ENCODE data around the gene PDZD7. TPM values are rescaled to one million over a fixed set of nuclear protein-coding genes. Genes with fewer than 3 reads are reported as not detected.

PDZD7 gene
- total RNA-seq, 4 donors from 2014 or later, result under 0.01 to 1.3 (median 0.61) TPM; not detected in 1

DNA sequence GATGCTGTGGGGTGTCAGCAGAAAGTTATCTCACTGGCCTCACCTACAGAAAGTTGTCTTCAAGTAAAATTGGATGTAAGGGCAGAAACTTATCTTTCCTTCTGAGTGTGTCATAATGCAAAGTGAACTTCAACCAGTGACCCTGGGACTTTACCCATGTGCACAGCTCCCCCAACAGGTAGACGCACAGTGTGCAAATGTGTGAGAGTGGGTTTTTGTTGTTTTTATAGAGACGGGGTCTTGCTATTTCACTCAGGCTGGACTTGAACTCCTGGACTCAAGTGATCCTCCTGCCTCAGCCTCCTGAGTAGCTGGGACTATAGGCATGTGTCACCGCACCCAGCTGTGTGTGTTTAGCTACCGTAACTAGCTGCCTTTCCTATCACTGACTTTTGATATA lies 24.5 kb upstream of the PDZD7 start:
- Histone ChIP-seq H3K27ac (no peak overlapping the region), H3K4me3 (no peak overlapping the region), H3K27me3 (peaks cover 6 to 8% of the 10 kb centered on the region in 2 donors), H3K4me1 (no peaks in the 10 kb centered on the region), H3K9me3 (no peaks in the 10 kb centered on the region), H3K36me3 (no peaks in the 10 kb centered on the region)
- intact Hi-C loops (cut with DNase I; ENCODE audit: low total_unique reads), result no loop called here
- DNase-seq, result no peak
- TF ChIP-seq POLR2A (IDR thresholded peaks at IDR 0.05), result no peak
- TF ChIP-seq, protein P1, sequence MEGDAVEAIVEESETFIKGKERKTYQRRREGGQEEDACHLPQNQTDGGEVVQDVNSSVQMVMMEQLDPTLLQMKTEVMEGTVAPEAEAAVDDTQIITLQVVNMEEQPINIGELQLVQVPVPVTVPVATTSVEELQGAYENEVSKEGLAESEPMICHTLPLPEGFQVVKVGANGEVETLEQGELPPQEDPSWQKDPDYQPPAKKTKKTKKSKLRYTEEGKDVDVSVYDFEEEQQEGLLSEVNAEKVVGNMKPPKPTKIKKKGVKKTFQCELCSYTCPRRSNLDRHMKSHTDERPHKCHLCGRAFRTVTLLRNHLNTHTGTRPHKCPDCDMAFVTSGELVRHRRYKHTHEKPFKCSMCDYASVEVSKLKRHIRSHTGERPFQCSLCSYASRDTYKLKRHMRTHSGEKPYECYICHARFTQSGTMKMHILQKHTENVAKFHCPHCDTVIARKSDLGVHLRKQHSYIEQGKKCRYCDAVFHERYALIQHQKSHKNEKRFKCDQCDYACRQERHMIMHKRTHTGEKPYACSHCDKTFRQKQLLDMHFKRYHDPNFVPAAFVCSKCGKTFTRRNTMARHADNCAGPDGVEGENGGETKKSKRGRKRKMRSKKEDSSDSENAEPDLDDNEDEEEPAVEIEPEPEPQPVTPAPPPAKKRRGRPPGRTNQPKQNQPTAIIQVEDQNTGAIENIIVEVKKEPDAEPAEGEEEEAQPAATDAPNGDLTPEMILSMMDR (IDR thresholded peaks at IDR 0.05), result no peak

DNA sequence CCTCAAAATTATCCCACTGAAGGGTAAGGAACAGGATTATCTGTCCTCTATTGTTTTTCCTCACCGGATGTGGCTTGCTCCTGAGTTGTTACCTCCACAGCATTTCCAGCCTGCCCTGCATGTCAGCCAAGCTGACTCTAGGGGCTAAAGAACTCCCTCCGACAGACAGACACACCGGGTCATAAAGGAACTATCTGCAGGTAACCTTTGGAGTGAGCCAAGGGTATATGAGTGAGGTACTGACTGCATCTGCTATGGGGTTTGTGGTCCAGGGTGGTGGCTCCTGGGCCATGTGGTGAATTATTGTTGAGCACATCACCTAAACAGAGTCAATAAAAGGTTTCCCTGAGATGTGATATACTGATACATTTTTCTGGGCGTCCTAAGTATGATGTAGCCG lies 23.9 kb upstream of the PDZD7 start:
- peaks cover 0 to 5% of the 10 kb centered on the region in 2 donors for H3K4me1 ChIP-seq
- peaks cover 6 to 14% of the 10 kb centered on the region in 2 donors for H3K27me3 ChIP-seq
- H3K4me3 ChIP-seq, result no peak overlapping the region
- DNase-seq, result no peak
- intact Hi-C loops (cut with DNase I; ENCODE audit: low total_unique reads), result no loop called here
- TF ChIP-seq POLR2A (IDR thresholded peaks at IDR 0.05), result no peak
- TF ChIP-seq, protein P1 (IDR thresholded peaks at IDR 0.05), result no peak
- no peaks in the 10 kb centered on the region for H3K9me3 ChIP-seq
- no peak overlapping the region for H3K27ac ChIP-seq
- no peaks in the 10 kb centered on the region for H3K36me3 ChIP-seq

DNA sequence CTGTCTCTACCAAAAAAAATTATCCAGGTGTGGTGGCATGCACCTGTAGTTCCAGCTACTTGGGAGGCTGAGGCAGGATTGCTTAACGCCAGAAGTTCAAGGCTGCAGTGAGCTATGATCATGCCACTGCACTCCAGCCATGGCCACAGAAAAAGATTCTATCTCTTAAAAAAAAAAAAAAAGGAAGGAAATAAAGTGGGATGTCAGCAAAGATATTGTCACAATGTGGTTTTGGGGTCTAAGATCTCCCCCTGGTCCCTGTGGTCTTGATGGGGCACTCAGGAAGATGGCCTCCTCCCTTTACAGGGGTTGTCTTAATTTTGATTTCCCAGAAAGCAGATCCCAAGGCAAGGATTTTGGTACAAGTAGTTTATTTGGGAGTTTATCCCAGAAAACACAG lies 23.4 kb upstream of the PDZD7 start:
- intact Hi-C loops (cut with DNase I; ENCODE audit: low total_unique reads), result no loop called here
- H3K27me3 ChIP-seq, result peaks cover 6 to 19% of the 10 kb centered on the region in 2 donors
- DNase-seq, result no peak

DNA sequence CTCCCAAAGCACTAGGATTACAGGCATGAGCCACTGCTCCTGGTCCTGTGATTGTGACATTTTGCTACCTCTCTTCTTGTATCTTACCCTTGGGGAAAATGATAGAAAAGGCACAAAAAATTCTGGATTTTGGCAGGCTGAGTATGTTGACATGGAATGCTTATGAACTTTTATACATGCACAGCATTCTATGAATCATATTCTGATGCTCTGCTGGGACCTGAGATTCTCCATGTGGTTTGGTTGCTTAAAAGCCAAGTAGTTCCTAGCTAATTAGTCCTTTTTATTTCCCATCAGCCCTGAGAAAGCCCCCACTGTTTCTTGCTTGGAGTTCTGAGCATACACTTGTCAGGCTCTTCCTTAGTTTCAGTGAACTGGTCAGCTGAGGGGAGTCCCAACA lies 22.6 kb upstream of the PDZD7 start:
- no peaks in the 10 kb centered on the region for H3K9me3 ChIP-seq
- H3K4me1 ChIP-seq, result peaks cover 0 to 5% of the 10 kb centered on the region in 2 donors
- no peaks in the 10 kb centered on the region for H3K36me3 ChIP-seq
- H3K4me3 ChIP-seq, result no peak overlapping the region
- TF ChIP-seq POLR2A (IDR thresholded peaks at IDR 0.05), result no peak
- TF ChIP-seq, protein P1 (IDR thresholded peaks at IDR 0.05), result no peak
- peaks cover 13 to 27% of the 10 kb centered on the region in 2 donors for H3K27me3 ChIP-seq
- no peak overlapping the region for H3K27ac ChIP-seq
- intact Hi-C loops (cut with DNase I; ENCODE audit: low total_unique reads), result no loop called here
- DNase-seq, result no peak

More for the DNA sequence above, 23.4 kb upstream of the PDZD7 start:
- Histone ChIP-seq H3K4me3 (no peak overlapping the region), H3K4me1 (peaks cover 0 to 5% of the 10 kb centered on the region in 2 donors), H3K36me3 (no peaks in the 10 kb centered on the region), H3K27ac (no peak overlapping the region), H3K9me3 (no peaks in the 10 kb centered on the region)
- no peak for TF ChIP-seq POLR2A (IDR thresholded peaks at IDR 0.05)
- TF ChIP-seq, protein P1 (IDR thresholded peaks at IDR 0.05), result no peak

DNA sequence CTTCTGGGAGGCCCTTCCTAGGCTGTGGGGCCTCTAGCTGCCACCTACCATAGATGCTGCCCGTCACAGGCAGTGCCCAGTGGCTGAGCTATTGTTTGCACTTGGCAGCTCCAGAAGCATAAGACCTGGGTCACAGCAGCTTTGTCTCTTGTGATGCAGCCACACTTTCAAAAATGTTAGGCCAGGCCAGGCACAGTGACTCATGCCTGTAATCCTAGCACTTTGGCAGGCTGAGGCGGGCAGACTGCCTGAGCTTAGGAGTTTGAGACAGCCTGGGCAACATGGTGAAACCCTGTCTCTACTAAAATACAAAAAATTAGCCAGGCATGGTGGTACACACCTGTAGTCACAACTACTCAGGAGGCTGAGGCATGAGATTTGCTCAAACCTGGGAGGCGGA lies 21.4 kb upstream of the PDZD7 start:
- no peaks in the 10 kb centered on the region for H3K9me3 ChIP-seq
- H3K4me1 ChIP-seq, result peaks cover 0 to 5% of the 10 kb centered on the region in 2 donors
- no peaks in the 10 kb centered on the region for H3K36me3 ChIP-seq
- intact Hi-C loops (cut with DNase I; ENCODE audit: low total_unique reads), result no loop called here
- H3K4me3 ChIP-seq, result no peak overlapping the region
- TF ChIP-seq, protein P1 (IDR thresholded peaks at IDR 0.05), result no peak
- TF ChIP-seq POLR2A (IDR thresholded peaks at IDR 0.05), result no peak
- no peak for DNase-seq
- H3K27me3 ChIP-seq, result peaks cover 18 to 40% of the 10 kb centered on the region in 2 donors
- no peak overlapping the region for H3K27ac ChIP-seq
